Spleen (tissue), 11 donors: ENCODE measurements around the gene MEIS2. TPM values are rescaled to one million over a fixed set of nuclear protein-coding genes. Genes with fewer than 3 reads are reported as not detected.

Source experiments
- DNase-seq: peaks from one replicate; pipeline ENCODE4 v3.0.0-alpha.2; 2020
- H3K27ac ChIP-seq, 8 donors: fragments of 200-600 bp; sonication (generic) in 7 of 8; 1 replicate in 4 of 8; 2 replicates in 4 of 8; pipeline versions ENCODE4 v1.5.0 to v1.8.0; 2016 to 2021; ENCODE audit warnings: inconsistent platforms in 4 of 8, mild to moderate bottlenecking in 4 of 8, moderate library complexity in 1 of 8
- H3K27me3 ChIP-seq, 7 donors: fragments of 200-600 bp; sonication (generic) in 6 of 7; replicated peaks in 1 of 7; 1 replicate in 4 of 7; 2 replicates in 3 of 7; pipeline versions ENCODE4 v1.5.0 to v1.8.0; 2016 to 2021; ENCODE audit warnings: inconsistent platforms in 3 of 7, mild to moderate bottlenecking in 1 of 7
- H3K36me3 ChIP-seq, 6 donors: fragments of 200-600 bp; sonication (generic) in 5 of 6; 1 replicate in 4 of 6; 2 replicates in 2 of 6; pipeline versions ENCODE4 v1.5.0 to v1.8.0; 2016 to 2021; ENCODE audit warnings: inconsistent platforms in 2 of 6
- H3K4me1 ChIP-seq, 6 donors: fragments of 200-600 bp; sonication (generic) in 5 of 6; 1 replicate in 3 of 6; 2 replicates in 3 of 6; pipeline versions ENCODE4 v1.5.0 to v1.8.0; 2016 to 2021; ENCODE audit warnings: inconsistent platforms in 3 of 6
- H3K4me3 ChIP-seq, 8 donors: fragments of 200-600 bp; sonication (generic) in 7 of 8; 1 replicate in 4 of 8; 2 replicates in 4 of 8; pipeline versions ENCODE4 v1.5.0 to v1.8.0; 2016 to 2021; ENCODE audit warnings: inconsistent platforms in 4 of 8, mild to moderate bottlenecking in 4 of 8, moderate library complexity in 2 of 8
- H3K9me3 ChIP-seq, 8 donors: fragments of 200-600 bp; sonication (generic) in 7 of 8; 1 replicate in 4 of 8; 2 replicates in 4 of 8; pipeline versions ENCODE4 v1.5.0 to v1.8.0; 2016 to 2021; ENCODE audit warnings: inconsistent platforms in 4 of 8
- POLR2A ChIP-seq, 3 donors: fragments of 450-650 bp; IDR thresholded peaks; one replicate each; pipeline ENCODE4 v1.5.1; 2017; ENCODE audit warnings: antibody characterized with exemption in 3 of 3, mild to moderate bottlenecking in 1 of 3
- POLR2AphosphoS5 ChIP-seq, 3 donors: sonication (generic); formaldehyde crosslinking; IDR thresholded peaks; one replicate each; pipeline ENCODE4 v1.5.1; 2017; ENCODE audit warnings: antibody characterized with exemption in 3 of 3
- WGBS, 5 donors: extraction: QIAGEN DNeasy Blood & Tissue Kit in 3 of 5; methylation state at CpG; one replicate each; pipeline versions ENCODE4 v1.1.5 to v1.1.7; 2013 to 2018; 5-methylcytosine and 5-hydroxymethylcytosine counted together
- intact Hi-C: fragments of 100-400 bp; cut with DNase I; formaldehyde crosslinking; loops from one replicate; pipeline ENCODE4 v1.15.0; 2023; ENCODE audit warnings: low total_unique reads
- polyA plus RNA-seq, 3 donors: library from polyadenylated mRNA; stranded (reverse); fragments of 200-250 nt; gene quantifications; one replicate each; pipeline ENCODE4 v1.2.1, GENCODE V29; 2013
- total RNA-seq, 7 donors: library from RNA; depleted of rRNA in 3 of 7; stranded (reverse); fragments of >200 nt in 3 of 7; fragmentation: NEBNext Ultra II Directional in 4 of 7; extraction: Animal tissue kit (Norgen Biotek cat#: 25700) in 4 of 7; gene quantifications; one replicate each; pipeline versions ENCODE4 v1.1.0 to v1.2.1, GENCODE V29; 2016 to 2021
- TF ChIP-seq, protein P1 (sequence below), 11 experiments: fragments of 200-600 bp in 7 of 11; fragments of 450-650 bp in 4 of 11; sonication (generic) in 4 of 11; IDR thresholded peaks in 8 of 11; conservative IDR thresholded peaks in 3 of 11; 1 replicate in 7 of 11; 2 replicates in 4 of 11; pipeline versions ENCODE4 v1.4.0 to v1.8.0; 2016 to 2021; ENCODE audit warnings: antibody characterized with exemption in 11 of 11, inconsistent platforms in 4 of 11, mild to moderate bottlenecking in 1 of 11
- donor health status: healthy with polysubstance abuse.
- donor health status: DM: no; HTN: no; CAD: no; lungs with moderate emphysema.
- donor health status: DM: no; HTN: no; CAD: no.
- donor health status: Bipolar disorder and iron deficiency.
- donor health status: healthy.
- donor health status: DM: no; HTN: no; CAD: no.
- donor health status: DM: yes; HTN: yes; CAD: no.

Gene MEIS2
- total and polyA plus RNA-seq, 10 donors: 2.6 to 57.2 (median 23.5) TPM

GRCh38 chr15:37028625-37029296 is 71.6 kb downstream of the MEIS2 start:
- no peak overlapping the region for H3K4me3 ChIP-seq
- H3K27ac ChIP-seq: no peak overlapping the region
- WGBS, 5 donors: 60 to 68% (median 65%) methylated on average over 4 of the region's 4 CpGs
- TF ChIP-seq, protein P1, sequence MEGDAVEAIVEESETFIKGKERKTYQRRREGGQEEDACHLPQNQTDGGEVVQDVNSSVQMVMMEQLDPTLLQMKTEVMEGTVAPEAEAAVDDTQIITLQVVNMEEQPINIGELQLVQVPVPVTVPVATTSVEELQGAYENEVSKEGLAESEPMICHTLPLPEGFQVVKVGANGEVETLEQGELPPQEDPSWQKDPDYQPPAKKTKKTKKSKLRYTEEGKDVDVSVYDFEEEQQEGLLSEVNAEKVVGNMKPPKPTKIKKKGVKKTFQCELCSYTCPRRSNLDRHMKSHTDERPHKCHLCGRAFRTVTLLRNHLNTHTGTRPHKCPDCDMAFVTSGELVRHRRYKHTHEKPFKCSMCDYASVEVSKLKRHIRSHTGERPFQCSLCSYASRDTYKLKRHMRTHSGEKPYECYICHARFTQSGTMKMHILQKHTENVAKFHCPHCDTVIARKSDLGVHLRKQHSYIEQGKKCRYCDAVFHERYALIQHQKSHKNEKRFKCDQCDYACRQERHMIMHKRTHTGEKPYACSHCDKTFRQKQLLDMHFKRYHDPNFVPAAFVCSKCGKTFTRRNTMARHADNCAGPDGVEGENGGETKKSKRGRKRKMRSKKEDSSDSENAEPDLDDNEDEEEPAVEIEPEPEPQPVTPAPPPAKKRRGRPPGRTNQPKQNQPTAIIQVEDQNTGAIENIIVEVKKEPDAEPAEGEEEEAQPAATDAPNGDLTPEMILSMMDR (IDR thresholded peaks at IDR 0.05 in 8 of 11, conservative IDR thresholded peaks at IDR 0.05 in 3 of 11): no peak
- no peak for TF ChIP-seq POLR2AphosphoS5 (IDR thresholded peaks at IDR 0.05)
- TF ChIP-seq POLR2A (IDR thresholded peaks at IDR 0.05): no peak
- peaks cover 0 to 6% (median 2%) of the 10 kb centered on the region in 6 donors for H3K4me1 ChIP-seq
- H3K27me3 ChIP-seq: no peaks in the 10 kb centered on the region
- H3K9me3 ChIP-seq: no peaks in the 10 kb centered on the region
- H3K36me3 ChIP-seq: no peaks in the 10 kb centered on the region
- no peak for DNase-seq
- intact Hi-C loops: no loop called here

DNA sequence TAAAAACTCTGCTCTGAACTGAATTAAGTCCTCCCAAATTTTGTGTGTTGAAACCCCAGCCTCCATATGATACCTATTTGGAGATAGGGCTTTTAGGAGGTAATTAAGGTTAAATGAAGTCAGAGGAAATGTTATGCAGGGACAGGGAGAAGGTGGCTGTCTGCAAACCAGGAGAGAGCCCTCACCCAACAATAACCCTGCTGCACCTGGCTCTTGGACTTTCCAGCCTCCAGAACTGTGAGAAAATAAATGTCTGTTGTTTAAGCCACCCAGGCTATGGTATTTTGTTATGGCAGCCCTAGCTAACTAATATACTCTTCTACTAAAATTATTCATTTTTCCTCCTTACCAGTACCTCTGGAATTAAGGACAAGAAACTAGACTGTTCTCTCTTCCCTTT is 79.5 kb downstream of the MEIS2 start:
- Histone ChIP-seq H3K4me1 (peaks cover 0 to 12% (median 2%) of the 10 kb centered on the region in 6 donors), H3K36me3 (no peaks in the 10 kb centered on the region), H3K9me3 (no peaks in the 10 kb centered on the region), H3K27me3 (no peaks in the 10 kb centered on the region), H3K27ac (no peak overlapping the region), H3K4me3 (no peak overlapping the region)
- intact Hi-C loops: no loop called here
- TF ChIP-seq POLR2A (IDR thresholded peaks at IDR 0.05): no peak
- no peak for TF ChIP-seq POLR2AphosphoS5 (IDR thresholded peaks at IDR 0.05)
- TF ChIP-seq, protein P1 (IDR thresholded peaks at IDR 0.05 in 8 of 11, conservative IDR thresholded peaks at IDR 0.05 in 3 of 11): no peak
- DNase-seq: no peak

DNA sequence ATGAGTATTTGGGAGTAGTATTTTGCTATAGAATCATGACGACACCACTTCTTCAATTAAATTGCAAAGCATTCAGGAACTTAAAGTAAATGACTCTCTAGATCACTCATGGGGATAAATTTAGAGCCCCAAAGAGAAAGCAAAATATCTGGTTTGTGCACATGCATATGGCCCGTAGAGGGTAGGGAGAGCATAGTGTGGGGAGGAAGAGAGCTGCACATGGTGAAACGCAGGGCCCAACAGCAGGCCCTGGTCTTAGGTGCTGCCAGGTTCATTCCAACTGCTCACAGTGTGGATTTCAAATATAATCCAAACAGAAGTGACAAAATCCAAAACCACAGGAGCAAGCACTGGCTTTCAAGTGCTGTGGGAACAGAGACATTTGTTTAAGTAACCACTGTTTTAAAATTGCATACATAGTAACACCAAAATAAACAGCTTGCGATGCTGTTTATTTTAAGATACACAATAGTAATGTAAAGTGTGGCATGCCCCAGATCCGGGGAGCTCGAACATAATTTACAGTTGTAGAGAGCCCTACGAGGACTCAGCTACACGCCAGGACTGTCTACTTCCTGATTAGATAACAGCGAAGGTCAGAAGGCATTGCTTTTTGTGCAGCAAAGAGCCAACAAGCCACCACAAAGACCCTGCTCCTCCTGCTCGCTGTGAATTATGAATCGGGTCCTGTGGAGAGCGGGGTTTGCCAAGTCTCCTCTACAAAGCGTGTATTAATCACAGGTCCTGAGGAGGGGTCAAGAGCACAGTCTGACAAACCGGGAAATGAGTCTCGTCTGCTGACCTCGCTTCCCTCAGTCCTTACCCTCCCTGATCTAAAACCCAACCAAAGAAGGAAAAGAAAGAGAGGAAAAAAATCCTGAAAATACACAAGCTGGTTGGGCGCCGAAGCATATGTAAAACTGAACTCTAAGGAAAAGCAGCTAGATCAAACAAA is 80.6 kb downstream of the MEIS2 start:
- 39 to 55% (median 53%) methylated on average over 18 of the region's 18 CpGs for WGBS, 5 donors
- H3K9me3 ChIP-seq: no peaks in the 10 kb centered on the region
- TF ChIP-seq POLR2AphosphoS5 (IDR thresholded peaks at IDR 0.05): peak in 1 of 3 donors; percentile 26
- TF ChIP-seq POLR2A (IDR thresholded peaks at IDR 0.05): no peak
- H3K27me3 ChIP-seq: no peaks in the 10 kb centered on the region
- H3K36me3 ChIP-seq: no peaks in the 10 kb centered on the region
- H3K4me3 ChIP-seq: no peak overlapping the region
- H3K27ac ChIP-seq: peak overlapping the region in 3 of 8 donors; percentile 4 to 13 (median 7)
- no peak for DNase-seq
- H3K4me1 ChIP-seq: peaks cover 0 to 12% (median 2%) of the 10 kb centered on the region in 6 donors
- intact Hi-C loops: no loop called here

DNA sequence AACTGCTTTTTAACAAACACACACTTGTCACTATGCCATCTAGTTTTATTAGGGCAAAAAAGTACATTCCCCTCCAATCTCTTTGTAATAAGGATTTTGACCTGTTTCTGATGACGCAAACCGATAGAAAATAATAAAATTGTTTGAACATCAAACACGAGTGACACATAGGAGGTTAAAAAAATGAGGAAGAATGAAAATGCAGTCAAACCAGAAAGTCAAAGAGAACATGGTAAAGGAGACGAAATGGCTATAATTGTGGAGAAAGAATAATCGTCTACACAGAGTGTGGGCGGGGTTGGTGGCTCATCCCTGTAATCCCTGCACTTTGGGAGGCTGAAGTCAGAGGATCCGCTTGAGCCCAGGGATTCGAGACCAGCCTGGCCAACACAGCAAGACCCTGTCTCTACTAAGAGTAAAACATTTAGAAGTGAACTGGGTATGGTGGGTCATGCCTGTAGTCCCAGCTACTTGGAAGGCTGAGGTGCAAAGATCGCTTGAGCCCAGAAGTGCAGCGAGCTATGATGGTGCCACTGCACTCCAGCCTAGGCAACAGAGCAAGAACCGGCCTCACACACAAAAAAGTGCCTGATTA is 83.2 kb downstream of the MEIS2 start:
- H3K4me1 ChIP-seq: peaks cover 0 to 12% (median 2%) of the 10 kb centered on the region in 6 donors
- TF ChIP-seq, protein P1 (IDR thresholded peaks at IDR 0.05 in 8 of 11, conservative IDR thresholded peaks at IDR 0.05 in 3 of 11): no peak
- TF ChIP-seq POLR2AphosphoS5 (IDR thresholded peaks at IDR 0.05) (no peak), POLR2A (IDR thresholded peaks at IDR 0.05) (no peak)
- WGBS, 5 donors: 85 to 94% (median 85%) methylated on average over 11 of the region's 11 CpGs
- intact Hi-C loops: no loop called here
- H3K4me3 ChIP-seq: no peak overlapping the region
- DNase-seq: no peak
- H3K36me3 ChIP-seq: no peaks in the 10 kb centered on the region
- no peak overlapping the region for H3K27ac ChIP-seq
- H3K9me3 ChIP-seq: no peaks in the 10 kb centered on the region
- H3K27me3 ChIP-seq: no peaks in the 10 kb centered on the region
